C4-2B (cell line): Measurements from ENCODE around the gene ZNF780B.

Experiments
- ZFX ChIP-seq: fragments of 450-650 bp; IDR thresholded peaks from 2 replicates; pipeline ENCODE4 v1.6.1; 2017
- TF ChIP-seq, protein P1 (sequence below): fragments of 450-650 bp; conservative IDR thresholded peaks from 2 replicates; pipeline ENCODE4 v1.5.1; 2017; ENCODE audit warnings: mild to moderate bottlenecking

DNA sequence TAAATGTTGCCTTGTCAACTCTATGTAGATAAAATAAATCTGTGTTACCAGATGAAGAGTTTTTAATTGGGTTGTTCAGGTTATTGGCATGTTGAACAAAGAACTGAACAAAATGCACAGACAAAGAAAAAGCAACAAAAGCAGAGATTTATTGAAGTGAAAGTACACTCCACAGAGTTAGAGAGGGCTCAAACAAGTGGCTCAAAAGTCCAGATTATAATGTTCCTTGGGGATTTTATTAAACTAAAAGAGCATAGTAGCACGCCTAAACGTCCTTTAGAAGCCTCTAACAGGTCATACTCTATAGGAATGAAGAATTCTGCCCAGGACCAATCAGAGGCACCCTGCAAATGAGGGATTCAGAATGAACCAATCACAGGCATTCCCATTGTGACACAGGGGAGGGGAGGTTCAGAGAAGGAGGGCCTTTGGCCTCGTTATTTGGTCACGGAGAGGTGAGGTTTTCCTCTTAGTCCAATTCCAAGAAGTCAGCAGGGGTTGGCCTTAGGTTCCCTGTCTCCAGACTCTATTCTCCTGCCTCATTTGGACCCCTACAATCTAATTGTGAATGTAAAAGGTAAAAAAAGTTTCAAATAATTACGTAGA, 72.2 kb downstream of the ZNF780B start:
- TF ChIP-seq, protein P1, sequence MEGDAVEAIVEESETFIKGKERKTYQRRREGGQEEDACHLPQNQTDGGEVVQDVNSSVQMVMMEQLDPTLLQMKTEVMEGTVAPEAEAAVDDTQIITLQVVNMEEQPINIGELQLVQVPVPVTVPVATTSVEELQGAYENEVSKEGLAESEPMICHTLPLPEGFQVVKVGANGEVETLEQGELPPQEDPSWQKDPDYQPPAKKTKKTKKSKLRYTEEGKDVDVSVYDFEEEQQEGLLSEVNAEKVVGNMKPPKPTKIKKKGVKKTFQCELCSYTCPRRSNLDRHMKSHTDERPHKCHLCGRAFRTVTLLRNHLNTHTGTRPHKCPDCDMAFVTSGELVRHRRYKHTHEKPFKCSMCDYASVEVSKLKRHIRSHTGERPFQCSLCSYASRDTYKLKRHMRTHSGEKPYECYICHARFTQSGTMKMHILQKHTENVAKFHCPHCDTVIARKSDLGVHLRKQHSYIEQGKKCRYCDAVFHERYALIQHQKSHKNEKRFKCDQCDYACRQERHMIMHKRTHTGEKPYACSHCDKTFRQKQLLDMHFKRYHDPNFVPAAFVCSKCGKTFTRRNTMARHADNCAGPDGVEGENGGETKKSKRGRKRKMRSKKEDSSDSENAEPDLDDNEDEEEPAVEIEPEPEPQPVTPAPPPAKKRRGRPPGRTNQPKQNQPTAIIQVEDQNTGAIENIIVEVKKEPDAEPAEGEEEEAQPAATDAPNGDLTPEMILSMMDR, result no peak
- no peak for TF ChIP-seq ZFX
